Sigmoid colon (tissue), 4 donors: ENCODE results near the gene NOVA1.

Experiments
- EP300 ChIP-seq, 4 donors: sonication (generic); formaldehyde crosslinking; IDR thresholded peaks; one replicate each; pipeline ENCODE4 v1.6.1; 2017; ENCODE audit warnings: antibody characterized with exemption in 4 of 4
- POLR2A ChIP-seq, 2 donors: fragments of 450-650 bp; IDR thresholded peaks; one replicate each; pipeline ENCODE4 v1.6.1; 2016; ENCODE audit warnings: antibody characterized with exemption in 2 of 2, mild to moderate bottlenecking in 2 of 2, moderate library complexity in 2 of 2
- POLR2AphosphoS5 ChIP-seq, 4 donors: sonication (generic); formaldehyde crosslinking; IDR thresholded peaks; one replicate each; pipeline ENCODE4 v1.6.1; 2017; ENCODE audit warnings: antibody characterized with exemption in 4 of 4
- TF ChIP-seq, protein P1 (sequence below), 4 experiments: fragments of 450-650 bp in 3 of 4; fragments of 200-600 bp in 1 of 4; IDR thresholded peaks; one replicate each; pipeline ENCODE4 v1.5.1; 2016 to 2019; ENCODE audit warnings: antibody characterized with exemption in 4 of 4, mild to moderate bottlenecking in 3 of 4, moderate library complexity in 2 of 4

DNA sequence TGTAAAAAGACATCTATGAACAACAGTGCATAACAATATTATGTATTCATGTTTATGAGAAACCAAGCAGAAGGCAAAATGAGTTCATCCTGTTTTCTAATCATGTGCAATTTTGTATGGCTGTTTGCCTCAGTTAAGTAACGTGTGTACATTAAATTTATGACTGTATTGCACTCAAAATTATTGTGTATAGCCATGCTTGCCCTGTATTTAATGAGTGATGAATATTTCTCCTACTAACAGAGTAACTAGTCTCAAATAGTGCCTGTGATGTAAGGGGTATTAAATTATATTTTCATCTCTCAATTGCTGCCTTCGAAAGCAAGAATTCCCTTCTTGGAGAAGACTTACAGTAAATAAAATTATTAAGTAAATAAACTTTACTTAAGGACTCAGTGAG is 154.2 kb downstream of the NOVA1 start:
- TF ChIP-seq, protein P1, sequence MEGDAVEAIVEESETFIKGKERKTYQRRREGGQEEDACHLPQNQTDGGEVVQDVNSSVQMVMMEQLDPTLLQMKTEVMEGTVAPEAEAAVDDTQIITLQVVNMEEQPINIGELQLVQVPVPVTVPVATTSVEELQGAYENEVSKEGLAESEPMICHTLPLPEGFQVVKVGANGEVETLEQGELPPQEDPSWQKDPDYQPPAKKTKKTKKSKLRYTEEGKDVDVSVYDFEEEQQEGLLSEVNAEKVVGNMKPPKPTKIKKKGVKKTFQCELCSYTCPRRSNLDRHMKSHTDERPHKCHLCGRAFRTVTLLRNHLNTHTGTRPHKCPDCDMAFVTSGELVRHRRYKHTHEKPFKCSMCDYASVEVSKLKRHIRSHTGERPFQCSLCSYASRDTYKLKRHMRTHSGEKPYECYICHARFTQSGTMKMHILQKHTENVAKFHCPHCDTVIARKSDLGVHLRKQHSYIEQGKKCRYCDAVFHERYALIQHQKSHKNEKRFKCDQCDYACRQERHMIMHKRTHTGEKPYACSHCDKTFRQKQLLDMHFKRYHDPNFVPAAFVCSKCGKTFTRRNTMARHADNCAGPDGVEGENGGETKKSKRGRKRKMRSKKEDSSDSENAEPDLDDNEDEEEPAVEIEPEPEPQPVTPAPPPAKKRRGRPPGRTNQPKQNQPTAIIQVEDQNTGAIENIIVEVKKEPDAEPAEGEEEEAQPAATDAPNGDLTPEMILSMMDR (IDR thresholded peaks at IDR 0.05) = no peak
- TF ChIP-seq POLR2AphosphoS5 (IDR thresholded peaks at IDR 0.05) (no peak), EP300 (IDR thresholded peaks at IDR 0.05) (no peak), POLR2A (IDR thresholded peaks at IDR 0.05) (no peak)
